Esophagus squamous epithelium (tissue), 5 donors: ENCODE measurements around the gene MGAT5B. TPM values are rescaled to one million over a fixed set of nuclear protein-coding genes. Genes with fewer than 3 reads are reported as not detected.
"Not testable (repeated sequence)": the region's sequence is repeated elsewhere in the genome, so short reads cannot be mapped to it uniquely, and the experiment has no call there.

ENCODE experiments used
- DNase-seq: peaks from one replicate; lab custom pipeline; 2025; lab: John Stamatoyannopoulos, UW
- H3K27ac ChIP-seq, 4 donors: fragments of 200-600 bp; sonication (generic); one replicate each; pipeline ENCODE4 v1.5.1; 2016 to 2019; ENCODE audit warnings: mild to moderate bottlenecking in 1 of 4
- H3K27me3 ChIP-seq, 4 donors: fragments of 200-600 bp; sonication (generic); 1 replicate in 3 of 4; 2 replicates in 1 of 4; pipeline versions ENCODE4 v1.5.1 to v1.6.0; 2017 to 2021; ENCODE audit warnings: antibody characterized with exemption in 1 of 4
- H3K36me3 ChIP-seq, 3 donors: fragments of 200-600 bp; sonication (generic); one replicate each; pipeline ENCODE4 v1.5.1; 2016 to 2019
- H3K4me1 ChIP-seq, 3 donors: fragments of 200-600 bp; sonication (generic); one replicate each; pipeline ENCODE4 v1.5.1; 2017 to 2019
- H3K4me3 ChIP-seq, 4 donors: fragments of 200-600 bp; sonication (generic); 1 replicate in 3 of 4; 2 replicates in 1 of 4; pipeline ENCODE4 v1.5.1; 2016 to 2019; ENCODE audit warnings: mild to moderate bottlenecking in 2 of 4, moderate library complexity in 1 of 4
- H3K9me3 ChIP-seq, 3 donors: fragments of 200-600 bp; sonication (generic); one replicate each; pipeline ENCODE4 v1.5.1; 2016 to 2019
- CTCF ChIP-seq, 6 experiments: fragments of 450-650 bp in 4 of 6; fragments of 200-600 bp in 2 of 6; sonication (generic) in 2 of 6; IDR thresholded peaks; one replicate each; pipeline ENCODE4 v1.5.1; 2016 to 2019; ENCODE audit warnings: antibody characterized with exemption in 6 of 6, mild to moderate bottlenecking in 4 of 6, moderate library complexity in 4 of 6
- POLR2A ChIP-seq, 4 donors: fragments of 450-650 bp; IDR thresholded peaks; one replicate each; pipeline ENCODE4 v1.6.1; 2017; ENCODE audit warnings: antibody characterized with exemption in 4 of 4, mild to moderate bottlenecking in 4 of 4, moderate library complexity in 3 of 4
- WGBS, 2 donors: methylation state at CpG; one replicate each; pipeline ENCODE4 v1.1.5; 2018; 5-methylcytosine and 5-hydroxymethylcytosine counted together
- intact Hi-C: fragments of 100-400 bp; cut with DNase I; formaldehyde crosslinking; loops from one replicate; pipeline ENCODE4 v1.15.0; 2022
- total RNA-seq, 4 donors: library from RNA; depleted of rRNA; stranded (reverse); fragments of >200 nt; gene quantifications; one replicate each; pipeline ENCODE4 v1.1.0, GENCODE V29; 2016
- donor health status: DM: yes; HTN: yes; CAD: no.

The MGAT5B gene
- total RNA-seq, 4 donors from 2014 or later, result 1.3 TPM; not detected in 3

- WGBS, 2 donors, result 60 to 89% methylated on average over 2 to 8 of the region's 8 CpGs
- Histone ChIP-seq H3K9me3 (no peaks in the 10 kb centered on the region), H3K4me1 (no peaks in the 10 kb centered on the region), H3K36me3 (no peaks in the 10 kb centered on the region), H3K4me3 (no peak overlapping the region), H3K27ac (no peak overlapping the region), H3K27me3 (peaks cover 0 to 68% (median 0%) of the 10 kb centered on the region in 4 donors)
- no peak for DNase-seq
- TF ChIP-seq CTCF (IDR thresholded peaks at IDR 0.05), result no peak
- no peak for TF ChIP-seq POLR2A (IDR thresholded peaks at IDR 0.05)
- intact Hi-C loops, result no loop called here
Observed at GRCh38 chr17:76848670-76849069, 19.5 kb upstream of the MGAT5B start.

GRCh38 chr17:76849160-76849559 is 19.0 kb upstream of the MGAT5B start:
- DNase-seq, result not testable (repeated sequence)

GRCh38 chr17:76852843-76853242 is 15.4 kb upstream of the MGAT5B start:
- TF ChIP-seq POLR2A (IDR thresholded peaks at IDR 0.05) (no peak), CTCF (IDR thresholded peaks at IDR 0.05) (no peak)
- H3K27me3 ChIP-seq, result peaks cover 0 to 65% (median 0%) of the 10 kb centered on the region in 4 donors
- intact Hi-C loops, result no loop called here

More at GRCh38 chr17:76849160-76849559, 19.0 kb upstream of the MGAT5B start:
- H3K4me3 ChIP-seq, H3K9me3 ChIP-seq, H3K36me3 ChIP-seq, H3K4me1 ChIP-seq, intact Hi-C loops, H3K27ac ChIP-seq: not testable (repeated sequence)
- 86 to 90% methylated on average over 8 to 10 of the region's 11 CpGs for WGBS, 2 donors
- peaks cover 0 to 68% (median 0%) of the 10 kb centered on the region in 4 donors for H3K27me3 ChIP-seq

GRCh38 chr17:76855105-76855504 is 13.1 kb upstream of the MGAT5B start:
- peaks cover 0 to 58% (median 0%) of the 10 kb centered on the region in 4 donors for H3K27me3 ChIP-seq
- TF ChIP-seq POLR2A (IDR thresholded peaks at IDR 0.05) (no peak), CTCF (IDR thresholded peaks at IDR 0.05) (no peak)
- DNase-seq, result no peak
- H3K4me3 ChIP-seq, result no peak overlapping the region
- no peaks in the 10 kb centered on the region for H3K4me1 ChIP-seq
- H3K27ac ChIP-seq, result no peak overlapping the region
- WGBS, 2 donors, result 77 to 84% methylated on average over 3 of the region's 3 CpGs
- no peaks in the 10 kb centered on the region for H3K9me3 ChIP-seq
- intact Hi-C loops, result no loop called here
- H3K36me3 ChIP-seq, result no peaks in the 10 kb centered on the region

More at GRCh38 chr17:76852843-76853242, 15.4 kb upstream of the MGAT5B start:
- H3K4me1 ChIP-seq, result no peaks in the 10 kb centered on the region
- no peak overlapping the region for H3K27ac ChIP-seq
- WGBS, 2 donors, result 69 to 83% methylated on average over 8 of the region's 8 CpGs
- DNase-seq, result no peak
- no peak overlapping the region for H3K4me3 ChIP-seq
- no peaks in the 10 kb centered on the region for H3K36me3 ChIP-seq
- no peaks in the 10 kb centered on the region for H3K9me3 ChIP-seq

GRCh38 chr17:76862079-76862478 is 6.1 kb upstream of the MGAT5B start:
- no peak for DNase-seq
- intact Hi-C loops, result no loop called here
- Histone ChIP-seq H3K4me3 (no peak overlapping the region), H3K27me3 (peaks cover 0 to 46% (median 0%) of the 10 kb centered on the region in 4 donors), H3K36me3 (no peaks in the 10 kb centered on the region), H3K27ac (no peak overlapping the region), H3K4me1 (no peaks in the 10 kb centered on the region), H3K9me3 (no peaks in the 10 kb centered on the region)
- no peak for TF ChIP-seq CTCF (IDR thresholded peaks at IDR 0.05)
- TF ChIP-seq POLR2A (IDR thresholded peaks at IDR 0.05), result no peak
- 83 to 85% methylated on average over 9 of the region's 9 CpGs for WGBS, 2 donors

GRCh38 chr17:76862494-76862893 is 5.7 kb upstream of the MGAT5B start:
- 79 to 80% methylated on average over 8 to 11 of the region's 12 CpGs for WGBS, 2 donors
- Histone ChIP-seq H3K27me3 (peaks cover 0 to 46% (median 0%) of the 10 kb centered on the region in 4 donors), H3K36me3 (no peaks in the 10 kb centered on the region), H3K9me3 (no peaks in the 10 kb centered on the region), H3K4me3 (no peak overlapping the region), H3K4me1 (peaks cover 0 to 2% (median 0%) of the 10 kb centered on the region in 3 donors), H3K27ac (no peak overlapping the region)
- no peak for DNase-seq
- intact Hi-C loops, result no loop called here
- TF ChIP-seq POLR2A (IDR thresholded peaks at IDR 0.05), result no peak
- TF ChIP-seq CTCF (IDR thresholded peaks at IDR 0.05), result no peak
